ENCODE measurements around the gene SIGLEC7. TPM values are rescaled to one million over a fixed set of nuclear protein-coding genes. Genes with fewer than 3 reads are reported as not detected.

SIGLEC7 gene
- polyA plus RNA-seq, 1 donor from 2014 or later, result not detected

- Histone ChIP-seq H3K27ac (ENCODE audit: low read length) (no peak overlapping the region), H3K4me2 (ENCODE audit: low read length) (no peak overlapping the region), H3F3A (ENCODE audit: insufficient read depth, low read length, poor library complexity, severe bottlenecking) (no peaks in the 10 kb centered on the region), H4K20me1 (ENCODE audit: insufficient read depth) (no peaks in the 10 kb centered on the region), H3K9me3 (ENCODE audit: low read length) (no peaks in the 10 kb centered on the region), H3K79me2 (replicated peaks; ENCODE audit: insufficient read depth, low read length) (no peaks in the 10 kb centered on the region), H3K36me3 (ENCODE audit: insufficient read depth, low read length) (no peaks in the 10 kb centered on the region), H3K4me3 (ENCODE audit: low read length) (no peak overlapping the region), H3K9ac (ENCODE audit: low read length) (no peak overlapping the region), H2AFZ (ENCODE audit: low read depth, low read length) (no peak overlapping the region), H3K27me3 (ENCODE audit: insufficient read depth, low read depth, low read length) (no peaks in the 10 kb centered on the region), H3K9me2 (ENCODE audit: insufficient read depth, low read length) (no peaks in the 10 kb centered on the region)
- TF ChIP-seq REST (IDR thresholded peaks at IDR 0.05; ENCODE audit: borderline replicate concordance) (no peak), POLR2AphosphoS5 (IDR thresholded peaks at IDR 0.05) (no peak), CTCF (IDR thresholded peaks at IDR 0.05; ENCODE audit: poor library complexity, severe bottlenecking) (no peak), EP300 (conservative IDR thresholded peaks at IDR 0.05; ENCODE audit: poor library complexity, severe bottlenecking) (no peak), EZH2 (IDR thresholded peaks at IDR 0.05; ENCODE audit: borderline replicate concordance, insufficient read depth, low read length, poor library complexity, severe bottlenecking) (no peak), TAF1 (IDR thresholded peaks at IDR 0.05; ENCODE audit: low read depth) (no peak), SMC3 (conservative IDR thresholded peaks at IDR 0.05; ENCODE audit: poor library complexity) (no peak), RAD21 (conservative IDR thresholded peaks at IDR 0.05) (no peak), MXI1 (conservative IDR thresholded peaks at IDR 0.05; ENCODE audit: poor library complexity, severe bottlenecking) (no peak)
Measured at GRCh38 chr19:51196181-51196580, 54.1 kb downstream of the SIGLEC7 start.

- H3K4me3 ChIP-seq (ENCODE audit: low read length), result no peak overlapping the region
- no peaks in the 10 kb centered on the region for H3K9me2 ChIP-seq (ENCODE audit: insufficient read depth, low read length)
- no peaks in the 10 kb centered on the region for H3K79me2 ChIP-seq (replicated peaks; ENCODE audit: insufficient read depth, low read length)
- H3K27me3 ChIP-seq (ENCODE audit: insufficient read depth, low read depth, low read length), result no peaks in the 10 kb centered on the region
- TF ChIP-seq REST (IDR thresholded peaks at IDR 0.05; ENCODE audit: borderline replicate concordance) (no peak), SMC3 (conservative IDR thresholded peaks at IDR 0.05; ENCODE audit: poor library complexity) (no peak), TAF1 (IDR thresholded peaks at IDR 0.05; ENCODE audit: low read depth) (no peak), POLR2AphosphoS5 (IDR thresholded peaks at IDR 0.05) (no peak), RAD21 (conservative IDR thresholded peaks at IDR 0.05) (no peak), EP300 (conservative IDR thresholded peaks at IDR 0.05; ENCODE audit: poor library complexity, severe bottlenecking) (no peak), CTCF (IDR thresholded peaks at IDR 0.05; ENCODE audit: poor library complexity, severe bottlenecking) (no peak), MXI1 (conservative IDR thresholded peaks at IDR 0.05; ENCODE audit: poor library complexity, severe bottlenecking) (no peak), EZH2 (IDR thresholded peaks at IDR 0.05; ENCODE audit: borderline replicate concordance, insufficient read depth, low read length, poor library complexity, severe bottlenecking) (no peak)
- no peaks in the 10 kb centered on the region for H3K9me3 ChIP-seq (ENCODE audit: low read length)
- no peak overlapping the region for H3K9ac ChIP-seq (ENCODE audit: low read length)
- no peaks in the 10 kb centered on the region for H4K20me1 ChIP-seq (ENCODE audit: insufficient read depth)
- no peak overlapping the region for H3K4me2 ChIP-seq (ENCODE audit: low read length)
- H3K36me3 ChIP-seq (ENCODE audit: insufficient read depth, low read length), result no peaks in the 10 kb centered on the region
- H3K27ac ChIP-seq (ENCODE audit: low read length), result no peak overlapping the region
- H3F3A ChIP-seq (ENCODE audit: insufficient read depth, low read length, poor library complexity, severe bottlenecking), result no peaks in the 10 kb centered on the region
- H2AFZ ChIP-seq (ENCODE audit: low read depth, low read length), result no peak overlapping the region
Measured at GRCh38 chr19:51198641-51199040, 56.5 kb downstream of the SIGLEC7 start.

Measured in neural cell (in vitro differentiated cells).